Smooth muscle cell (in vitro differentiated cells): ENCODE results near the gene BICD2. TPM values are rescaled to one million over a fixed set of nuclear protein-coding genes. Genes with fewer than 3 reads are reported as not detected.
A peak's percentile ranks its signal among the peaks of the same experiment; 100 is the strongest.

Source experiments
- DNase-seq: peaks from one replicate; lab custom pipeline; 2025; ENCODE audit not compliant: unreplicated experiment; lab: John Stamatoyannopoulos, UW
- H2AFZ ChIP-seq: fragments of 200-600 bp; sonication (generic); 2 replicates; pipeline ENCODE4 v1.6.0; 2016; ENCODE audit warnings: antibody characterized with exemption, low read depth, mild to moderate bottlenecking
- H3F3A ChIP-seq: fragments of 200-600 bp; sonication (generic); 2 replicates; pipeline ENCODE4 v1.6.0; 2017; ENCODE audit warnings: antibody characterized with exemption, low read depth
- H3K27ac ChIP-seq: fragments of 200-600 bp; sonication (generic); 2 replicates; pipeline ENCODE4 v1.5.1; 2016; ENCODE audit warnings: low read depth, mild to moderate bottlenecking
- H3K27me3 ChIP-seq: fragments of 200-600 bp; sonication (generic); 2 replicates; pipeline ENCODE4 v1.6.1; 2016; ENCODE audit warnings: low read depth, mild to moderate bottlenecking
- H3K36me3 ChIP-seq: fragments of 200-600 bp; sonication (generic); 2 replicates; pipeline ENCODE4 v1.5.1; 2016; ENCODE audit warnings: low read depth
- H3K4me1 ChIP-seq: fragments of 200-600 bp; sonication (generic); 2 replicates; pipeline ENCODE4 v1.5.1; 2016; ENCODE audit warnings: low read depth
- H3K4me2 ChIP-seq: fragments of 200-600 bp; sonication (generic); 2 replicates; pipeline ENCODE4 v1.6.0; 2016; ENCODE audit warnings: mild to moderate bottlenecking
- H3K4me3 ChIP-seq: fragments of 200-600 bp; sonication (generic); 2 replicates; pipeline ENCODE4 v1.5.1; 2016; ENCODE audit warnings: mild to moderate bottlenecking
- H3K79me2 ChIP-seq: fragments of 200-600 bp; sonication (generic); 2 replicates; pipeline ENCODE4 v1.6.0; 2016; ENCODE audit warnings: low read depth, mild to moderate bottlenecking
- H3K9ac ChIP-seq: fragments of 200-600 bp; sonication (generic); 2 replicates; pipeline ENCODE4 v1.6.0; 2016; ENCODE audit warnings: low read depth
- H3K9me3 ChIP-seq: fragments of 200-600 bp; sonication (generic); replicated peaks from 2 replicates; pipeline ENCODE4 v1.5.1; 2016; ENCODE audit warnings: low read depth
- H4K20me1 ChIP-seq: fragments of 200-600 bp; sonication (generic); 2 replicates; pipeline ENCODE4 v1.6.0; 2016; ENCODE audit warnings: low read depth
- CTCF ChIP-seq: fragments of 200-600 bp; sonication (generic); IDR thresholded peaks from 2 replicates; pipeline ENCODE4 v1.5.1; 2017; ENCODE audit warnings: borderline replicate concordance, mild to moderate bottlenecking, antibody characterized with exemption; ENCODE audit not compliant: insufficient read depth, poor library complexity, severe bottlenecking
- WGBS: methylation state at CpG from one replicate; pipeline ENCODE4 v1.1.7; 2016; ENCODE audit warnings: low lambda C conversion rate; 5-methylcytosine and 5-hydroxymethylcytosine counted together
- polyA plus RNA-seq: library from polyadenylated mRNA; unstranded; fragments of >200 nt; fragmentation: Nextera tagmentation; extraction: Ambion mirVana; gene quantifications from 2 replicates; pipeline ENCODE4 v1.2.1, GENCODE V29; 2016
- total RNA-seq: library from RNA; depleted of rRNA; stranded (reverse); fragments of >200 nt; gene quantifications from 2 replicates; pipeline ENCODE4 v1.2.3, GENCODE V29; 2014

The BICD2 gene
- total and polyA plus RNA-seq, 2 experiments from 2014 or later: 28.1 to 29.1 TPM

GRCh38 chr9:92671323-92671722, 93.3 kb downstream of the BICD2 start:
- Histone ChIP-seq H3K9ac (no peak overlapping the region), H3K9me3 (no peaks in the 10 kb centered on the region), H3K36me3 (no peaks in the 10 kb centered on the region), H3K4me3 (peak overlapping the region; percentile 78), H3K4me1 (peaks cover 7% of the 10 kb centered on the region), H4K20me1 (peaks cover 26% of the 10 kb centered on the region), H3K4me2 (peak overlapping the region; percentile 93), H3F3A (peaks cover 6% of the 10 kb centered on the region), H3K27ac (peak overlapping the region; percentile 98), H2AFZ (no peak overlapping the region), H3K79me2 (peaks cover 34% of the 10 kb centered on the region), H3K27me3 (no peaks in the 10 kb centered on the region)
- peak; percentile 11 for DNase-seq
- 43% methylated on average over 4 of the region's 4 CpGs for WGBS
- no peak for TF ChIP-seq CTCF

GRCh38 chr9:92669890-92670708, 94.5 kb downstream of the BICD2 start, which contains the start of gene IPPK:
TSS of gene IPPK (minus strand) at chr9:92670131. CDS start at chr9:92669988, 143 bp downstream.
- Histone ChIP-seq H3K4me1 (peaks cover 7% of the 10 kb centered on the region), H3K27ac (peak within 1 kb of the TSS; percentile 98), H3K9me3 (no peaks in the 10 kb centered on the region), H3K9ac (peak within 1 kb of the TSS; percentile 98), H3K27me3 (no peaks in the 10 kb centered on the region), H3K79me2 (peaks cover 46% of the 10 kb centered on the region), H3F3A (peaks cover 6% of the 10 kb centered on the region), H2AFZ (peak within 1 kb of the TSS; percentile 92), H3K4me2 (peak within 1 kb of the TSS; percentile 99), H3K36me3 (no peaks in the 10 kb centered on the region), H3K4me3 (peak within 1 kb of the TSS; percentile 78), H4K20me1 (peaks cover 38% of the 10 kb centered on the region)
- peak; percentile 90 for DNase-seq
- WGBS: 1% methylated on average over 75 of the region's 75 CpGs
- no peak for TF ChIP-seq CTCF

DNA sequence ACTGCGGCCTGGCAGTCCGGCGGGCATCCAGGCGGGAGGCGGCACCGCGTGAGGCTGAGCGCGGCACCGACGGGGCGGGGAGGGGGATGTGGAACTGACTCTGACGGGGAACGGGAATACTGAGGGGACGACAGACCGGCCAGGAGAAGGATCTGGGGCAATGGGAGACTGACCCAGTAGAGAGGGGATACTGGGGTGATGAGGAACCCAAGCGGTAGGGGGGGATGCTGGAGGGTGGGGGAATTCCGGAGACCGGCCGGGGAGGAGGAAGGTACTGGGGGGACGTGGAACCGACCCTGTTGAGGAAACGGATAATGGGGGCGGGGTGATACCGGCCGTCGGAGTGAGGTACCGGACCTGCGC, 95.1 kb downstream of the BICD2 start:
- peaks cover 6% of the 10 kb centered on the region for H3F3A ChIP-seq
- 1% methylated on average over 25 of the region's 29 CpGs for WGBS
- no peaks in the 10 kb centered on the region for H3K27me3 ChIP-seq
- H3K9me3 ChIP-seq: no peaks in the 10 kb centered on the region
- peak overlapping the region; percentile 98 for H3K27ac ChIP-seq
- peaks cover 7% of the 10 kb centered on the region for H3K4me1 ChIP-seq
- peak overlapping the region; percentile 52 for H2AFZ ChIP-seq
- peaks cover 52% of the 10 kb centered on the region for H3K79me2 ChIP-seq
- H3K4me3 ChIP-seq: peak overlapping the region; percentile 78
- H3K9ac ChIP-seq: peak overlapping the region; percentile 98
- no peaks in the 10 kb centered on the region for H3K36me3 ChIP-seq
- DNase-seq: peak; percentile 40
- H3K4me2 ChIP-seq: peak overlapping the region; percentile 99
- TF ChIP-seq CTCF: no peak
- H4K20me1 ChIP-seq: peaks cover 44% of the 10 kb centered on the region
